ENCODE data around the gene BMX. TPM values are rescaled to one million over a fixed set of nuclear protein-coding genes. Genes with fewer than 3 reads are reported as not detected.

Gene BMX
- total and polyA plus RNA-seq, 12 donors = 0.11 to 1.8 (median 0.64) TPM; not detected in 1

- Histone ChIP-seq H3K9me3 (replicated peaks in 1 of 3) (no peaks in the 10 kb centered on the region), H3K4me1 (replicated peaks in 1 of 2) (no peaks in the 10 kb centered on the region), H3K4me3 (no peak overlapping the region), H3K36me3 (replicated peaks in 1 of 2) (no peaks in the 10 kb centered on the region), H3K27ac (no peak overlapping the region), H3K27me3 (peaks cover 9% of the 10 kb centered on the region)
- no peak for DNase-seq
- TF ChIP-seq CTCF (IDR thresholded peaks at IDR 0.05) (no peak), POLR2A (IDR thresholded peaks at IDR 0.05) (no peak)
- WGBS, 4 donors = 70 to 87% (median 82%) methylated on average over 2 of the region's 2 CpGs
- intact Hi-C loops (cut with DNase I) = no loop called here
Measured at GRCh38 chrX:15547356-15547755, 46.7 kb downstream of the BMX start.

- no peaks in the 10 kb centered on the region for H3K4me1 ChIP-seq (replicated peaks in 1 of 2)
- 67 to 79% (median 73%) methylated on average over 2 to 8 of the region's 8 CpGs for WGBS, 4 donors
- DNase-seq = no peak
- H3K4me3 ChIP-seq = no peak overlapping the region
- TF ChIP-seq POLR2A (IDR thresholded peaks at IDR 0.05) = no peak
- no peak for TF ChIP-seq CTCF (IDR thresholded peaks at IDR 0.05)
- H3K27me3 ChIP-seq = peaks cover 9% of the 10 kb centered on the region
- H3K36me3 ChIP-seq (replicated peaks in 1 of 2) = no peaks in the 10 kb centered on the region
- no peak overlapping the region for H3K27ac ChIP-seq
- no peaks in the 10 kb centered on the region for H3K9me3 ChIP-seq (replicated peaks in 1 of 3)
- intact Hi-C loops (cut with DNase I) = no loop called here
Measured at GRCh38 chrX:15549189-15550012, 48.8 kb downstream of the BMX start.

- intact Hi-C loops (cut with DNase I) = no loop called here
- WGBS, 4 donors = 75 to 99% (median 82%) methylated on average over 3 of the region's 3 CpGs
- Histone ChIP-seq H3K9me3 (replicated peaks in 1 of 3) (no peaks in the 10 kb centered on the region), H3K4me3 (no peak overlapping the region), H3K4me1 (replicated peaks in 1 of 2) (no peaks in the 10 kb centered on the region), H3K36me3 (replicated peaks in 1 of 2) (no peaks in the 10 kb centered on the region), H3K27ac (no peak overlapping the region), H3K27me3 (peaks cover 28% of the 10 kb centered on the region)
- TF ChIP-seq CTCF (IDR thresholded peaks at IDR 0.05) = no peak
- no peak for TF ChIP-seq POLR2A (IDR thresholded peaks at IDR 0.05)
- DNase-seq = no peak
Measured at GRCh38 chrX:15559227-15559626, 58.6 kb downstream of the BMX start.

GRCh38 chrX:15560924-15561323, 60.3 kb downstream of the BMX start:
- H3K4me1 ChIP-seq (replicated peaks in 1 of 2) = no peaks in the 10 kb centered on the region
- no peak for DNase-seq
- H3K27ac ChIP-seq = no peak overlapping the region
- H3K4me3 ChIP-seq = no peak overlapping the region
- peaks cover 33% of the 10 kb centered on the region for H3K27me3 ChIP-seq
- H3K36me3 ChIP-seq (replicated peaks in 1 of 2) = no peaks in the 10 kb centered on the region
- intact Hi-C loops (cut with DNase I) = loop anchor here (10.0 kb wide), 3 partner anchors 66 to 86 kb away; partner anchors contain the start of gene PIR (in 1 of the 2)
- no peaks in the 10 kb centered on the region for H3K9me3 ChIP-seq (replicated peaks in 1 of 3)
- no peak for TF ChIP-seq CTCF (IDR thresholded peaks at IDR 0.05)
- TF ChIP-seq POLR2A (IDR thresholded peaks at IDR 0.05) = no peak
- 65 to 84% (median 68%) methylated on average over 3 of the region's 3 CpGs for WGBS, 4 donors

Measured in adrenal gland (tissue), 12 donors.